Keratinocyte (primary cell): Measurements from ENCODE around the gene WNT4.

Source experiments
- EZH2 ChIP-seq: IDR thresholded peaks from one replicate; pipeline ENCODE4 v1.6.1; 2012; ENCODE audit warnings: inconsistent platforms, mild to moderate bottlenecking, low read length, moderate library complexity
- TF ChIP-seq, protein P1 (sequence below), 3 experiments: IDR thresholded peaks in 1 of 3; conservative IDR thresholded peaks in 1 of 3; optimal IDR thresholded peaks in 1 of 3; 2 replicates in 2 of 3; 3 replicates in 1 of 3; pipeline versions ENCODE3 to v1.5.1; 2011; ENCODE audit warnings: low read length in 3 of 3, mild to moderate bottlenecking in 3 of 3, moderate library complexity in 2 of 3, control low read depth in 1 of 3, inconsistent platforms in 1 of 3; ENCODE audit not compliant: insufficient read depth in 2 of 3; ENCODE audit errors: extremely low read depth in 1 of 3

DNA sequence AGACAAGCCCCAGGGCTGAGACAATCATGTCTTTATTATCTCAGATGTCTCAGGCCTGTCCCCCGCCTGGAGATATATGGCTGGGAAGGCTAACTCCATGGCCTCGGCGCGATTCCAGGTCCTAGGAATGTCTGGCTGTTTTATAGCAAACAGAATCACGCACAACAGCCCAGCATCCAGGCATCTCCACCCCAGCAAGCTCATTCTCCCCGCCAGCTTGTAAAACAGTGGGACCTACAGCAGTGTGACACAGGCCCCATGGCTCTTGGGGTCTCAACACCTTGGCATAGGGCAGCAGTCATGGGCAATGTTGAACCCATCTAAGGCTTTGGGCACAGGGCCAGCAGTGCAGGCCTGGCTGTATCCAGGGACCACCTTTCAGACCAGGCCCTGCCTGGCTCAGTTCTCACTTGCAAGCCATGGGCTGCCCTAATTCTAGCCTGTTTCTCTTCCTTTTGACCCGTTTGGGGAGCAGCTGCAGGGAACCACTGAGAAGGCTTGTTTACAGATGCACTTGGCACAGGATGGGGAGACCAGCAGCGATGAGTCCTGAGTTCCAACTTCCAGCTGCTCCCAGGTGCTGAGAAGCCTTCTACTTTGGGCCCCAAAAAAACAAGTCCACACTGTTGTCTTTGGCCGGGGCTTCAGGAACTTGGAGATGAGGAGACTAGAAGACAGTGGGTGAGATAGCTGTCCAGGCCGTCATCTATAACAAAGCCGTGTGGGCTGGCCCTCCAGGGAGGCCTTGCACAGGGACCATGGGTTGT, 34.4 kb downstream of the WNT4 start:
- TF ChIP-seq, protein P1, sequence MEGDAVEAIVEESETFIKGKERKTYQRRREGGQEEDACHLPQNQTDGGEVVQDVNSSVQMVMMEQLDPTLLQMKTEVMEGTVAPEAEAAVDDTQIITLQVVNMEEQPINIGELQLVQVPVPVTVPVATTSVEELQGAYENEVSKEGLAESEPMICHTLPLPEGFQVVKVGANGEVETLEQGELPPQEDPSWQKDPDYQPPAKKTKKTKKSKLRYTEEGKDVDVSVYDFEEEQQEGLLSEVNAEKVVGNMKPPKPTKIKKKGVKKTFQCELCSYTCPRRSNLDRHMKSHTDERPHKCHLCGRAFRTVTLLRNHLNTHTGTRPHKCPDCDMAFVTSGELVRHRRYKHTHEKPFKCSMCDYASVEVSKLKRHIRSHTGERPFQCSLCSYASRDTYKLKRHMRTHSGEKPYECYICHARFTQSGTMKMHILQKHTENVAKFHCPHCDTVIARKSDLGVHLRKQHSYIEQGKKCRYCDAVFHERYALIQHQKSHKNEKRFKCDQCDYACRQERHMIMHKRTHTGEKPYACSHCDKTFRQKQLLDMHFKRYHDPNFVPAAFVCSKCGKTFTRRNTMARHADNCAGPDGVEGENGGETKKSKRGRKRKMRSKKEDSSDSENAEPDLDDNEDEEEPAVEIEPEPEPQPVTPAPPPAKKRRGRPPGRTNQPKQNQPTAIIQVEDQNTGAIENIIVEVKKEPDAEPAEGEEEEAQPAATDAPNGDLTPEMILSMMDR (optimal IDR thresholded peaks at IDR 0.05 in 1 of 3, IDR thresholded peaks at IDR 0.05 in 1 of 3, conservative IDR thresholded peaks at IDR 0.05 in 1 of 3; ENCODE audit: extremely low read depth in 1 of 3, insufficient read depth in 2 of 3, low read length in 3 of 3), result no peak
- TF ChIP-seq EZH2, result no peak
